NCI-H748 treated with DMSO at 0.1 percent for 48 hours (cell line): ENCODE data around the gene NELL1.

Experiments
- DNase-seq: peaks from one replicate; lab custom pipeline; 2025; lab: John Stamatoyannopoulos, UW

NELL1 gene

GRCh38 chr11:21421711-21422329, 752.4 kb downstream of the NELL1 start:
- DNase-seq: no peak

- DNase-seq: no peak
These were observed 757.5 kb downstream of the NELL1 start for GRCh38 chr11:21426931-21427330.

DNA sequence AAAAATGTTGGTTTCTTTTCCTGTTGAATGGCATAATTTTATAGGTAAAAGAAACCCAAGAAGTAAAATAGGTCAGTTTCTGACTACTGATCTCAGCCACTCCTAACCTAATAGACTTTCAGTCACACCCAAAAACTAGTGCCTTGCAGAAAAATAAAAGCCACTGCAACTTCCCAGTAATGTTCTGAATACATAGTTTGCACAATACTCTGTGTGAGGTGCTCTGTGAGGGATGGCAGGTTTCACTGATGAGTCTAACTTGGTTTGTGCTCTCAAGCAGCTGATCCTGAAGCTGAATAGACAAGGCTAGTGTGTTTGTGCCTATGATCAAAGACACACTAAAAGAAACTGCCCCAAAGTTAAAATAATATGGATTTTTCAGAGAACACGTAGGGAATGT, 758.3 kb downstream of the NELL1 start:
- DNase-seq: no peak

DNA sequence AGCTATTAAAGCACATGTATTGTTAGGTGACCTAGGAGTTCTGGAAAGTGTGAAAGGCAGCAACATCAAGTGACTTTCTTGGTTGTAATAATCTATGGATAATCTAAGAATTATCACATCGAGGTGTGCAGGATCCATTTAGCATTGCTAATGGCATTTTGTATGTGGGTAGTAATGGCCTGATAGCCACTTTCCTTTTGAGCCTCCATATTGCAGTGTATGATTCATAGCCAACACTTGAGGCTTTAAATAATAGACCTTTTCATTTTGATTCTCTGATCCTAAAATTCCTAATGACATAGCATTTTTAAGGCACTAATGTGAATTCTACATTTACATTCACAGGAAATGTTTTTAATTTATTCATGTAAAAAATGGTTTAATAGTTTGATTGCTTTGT, 759.4 kb downstream of the NELL1 start:
- DNase-seq: no peak

DNA sequence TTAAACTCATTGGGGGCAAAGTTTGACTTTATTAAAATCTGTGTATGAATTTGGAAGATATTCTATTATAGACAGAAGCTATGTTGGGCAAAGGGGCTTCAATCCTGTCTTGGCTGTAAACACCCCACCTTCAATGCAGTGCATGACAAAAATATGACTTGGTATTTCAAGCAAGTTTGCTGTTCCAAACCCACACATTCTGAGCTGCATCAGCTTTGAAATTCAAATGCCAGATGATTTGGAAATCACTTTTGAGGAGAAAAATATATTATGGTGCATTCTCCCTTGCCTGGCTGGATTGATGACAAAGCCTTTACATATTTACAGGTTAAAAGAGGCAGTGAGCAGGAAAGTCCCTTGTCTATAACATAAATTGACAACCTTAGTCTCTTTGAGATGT, 760.0 kb downstream of the NELL1 start:
- no peak for DNase-seq

DNA sequence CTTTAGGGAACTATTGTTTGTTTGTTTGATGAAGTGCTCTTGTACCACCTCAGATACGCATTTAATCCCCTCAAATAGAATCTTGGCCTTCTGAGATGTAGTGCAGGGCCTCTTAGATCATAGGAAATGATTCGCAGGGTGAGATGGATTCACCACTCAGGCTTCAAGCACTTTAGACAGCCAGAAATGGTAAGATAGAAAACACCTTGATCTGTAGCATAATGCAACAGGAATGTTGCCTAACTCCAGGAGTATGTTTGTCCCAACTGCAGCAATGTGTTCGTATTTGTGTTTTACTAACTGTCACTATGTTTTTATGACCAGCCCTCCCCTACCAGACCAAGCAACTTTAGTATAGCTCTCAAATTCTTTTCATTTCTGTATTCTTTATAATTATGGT, 761.2 kb downstream of the NELL1 start:
- no peak for DNase-seq

GRCh38 chr11:21446939-21447590, 777.7 kb downstream of the NELL1 start:
- DNase-seq: no peak

- no peak for DNase-seq
These were observed 778.5 kb downstream of the NELL1 start for GRCh38 chr11:21447871-21448270.

GRCh38 chr11:21456186-21456585, 786.8 kb downstream of the NELL1 start:
- DNase-seq: no peak

DNA sequence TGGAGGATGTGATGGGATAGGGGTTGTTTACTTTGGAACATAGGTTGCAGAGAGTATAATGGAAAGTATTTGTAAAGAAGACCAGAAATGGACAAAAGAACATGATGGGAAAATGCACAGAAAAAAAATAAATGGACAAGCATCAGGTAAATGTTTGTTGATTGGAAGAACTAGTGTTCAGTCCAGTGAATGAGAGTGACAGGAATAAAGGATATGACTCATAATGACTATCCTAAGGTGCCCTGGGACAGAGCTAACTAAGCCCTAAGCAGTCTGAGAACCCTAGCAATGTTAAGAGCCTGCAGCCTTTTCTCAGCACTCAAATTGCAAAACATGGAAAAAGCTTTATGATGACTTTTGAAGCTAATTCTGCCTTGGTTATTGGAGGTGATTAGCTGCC, 790.7 kb downstream of the NELL1 start:
- DNase-seq: no peak

GRCh38 chr11:21461701-21462100, 792.3 kb downstream of the NELL1 start:
- no peak for DNase-seq

- no peak for DNase-seq
These were observed 795.3 kb downstream of the NELL1 start for GRCh38 chr11:21464601-21465193.

DNA sequence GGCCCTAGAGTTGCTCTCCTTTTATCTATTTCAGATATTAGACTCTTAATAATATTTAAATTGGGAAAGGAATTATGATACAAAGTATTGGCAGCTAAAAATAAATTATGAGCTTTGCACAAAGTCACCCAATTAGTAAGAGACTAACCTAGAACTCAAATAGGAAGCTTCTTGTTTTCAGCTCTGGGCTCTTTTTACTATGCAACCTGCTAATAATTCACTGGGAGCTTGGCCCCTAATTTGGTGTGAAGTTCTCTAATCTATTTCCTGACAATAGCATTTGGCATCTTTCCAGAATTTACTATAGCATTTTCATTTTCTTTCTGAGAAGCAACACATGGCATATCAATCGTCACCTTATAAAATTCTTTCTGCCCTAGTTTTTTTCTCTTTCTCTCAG, 795.8 kb downstream of the NELL1 start:
- DNase-seq: no peak

- no peak for DNase-seq
These were observed 796.5 kb downstream of the NELL1 start for GRCh38 chr11:21465920-21466319.

DNA sequence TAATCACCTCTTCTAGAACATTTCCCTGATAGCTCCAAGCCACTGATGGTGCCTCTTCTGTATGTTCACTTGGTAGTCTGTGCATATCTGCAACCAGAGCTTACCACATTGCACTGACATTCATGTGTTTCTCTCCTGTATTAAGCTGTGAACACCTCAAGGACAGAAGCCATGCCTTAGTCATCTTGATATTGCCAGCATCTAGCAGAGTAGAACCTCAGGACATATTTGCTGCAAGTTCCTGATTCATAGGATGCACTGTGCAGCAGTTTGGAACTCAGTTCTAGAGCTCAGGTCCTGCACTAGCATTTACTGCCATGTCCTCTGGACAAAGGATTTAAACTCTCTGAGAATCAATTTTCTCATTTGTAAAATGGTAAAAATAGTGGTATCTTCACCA, 801.1 kb downstream of the NELL1 start:
- DNase-seq: no peak

DNA sequence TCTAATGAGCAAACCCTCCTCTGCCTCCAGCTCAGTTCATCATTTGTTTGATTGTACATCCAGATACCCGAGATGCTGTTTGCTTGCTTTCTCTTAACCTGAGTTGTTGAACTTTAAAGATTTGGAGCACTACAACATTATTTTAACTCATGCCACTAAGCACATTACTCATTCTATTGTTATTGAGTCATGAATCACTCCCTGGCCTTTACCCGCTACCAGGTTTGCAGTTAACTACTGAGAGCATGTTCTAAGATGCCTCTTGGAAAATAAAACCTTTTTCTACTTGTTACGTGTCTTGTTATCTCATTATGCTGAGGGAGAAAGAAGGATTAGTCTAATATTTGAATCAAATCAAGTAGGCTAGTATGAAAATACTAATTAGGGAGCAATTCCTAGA, 802.9 kb downstream of the NELL1 start:
- no peak for DNase-seq

GRCh38 chr11:21474529-21474928, 805.1 kb downstream of the NELL1 start:
- no peak for DNase-seq

- DNase-seq: no peak
These were observed 805.9 kb downstream of the NELL1 start for GRCh38 chr11:21475276-21475675.

- no peak for DNase-seq
These were observed 807.2 kb downstream of the NELL1 start for GRCh38 chr11:21476588-21476987.

GRCh38 chr11:21480240-21480639, 810.9 kb downstream of the NELL1 start:
- no peak for DNase-seq

GRCh38 chr11:21481255-21481654, 811.9 kb downstream of the NELL1 start:
- no peak for DNase-seq

DNA sequence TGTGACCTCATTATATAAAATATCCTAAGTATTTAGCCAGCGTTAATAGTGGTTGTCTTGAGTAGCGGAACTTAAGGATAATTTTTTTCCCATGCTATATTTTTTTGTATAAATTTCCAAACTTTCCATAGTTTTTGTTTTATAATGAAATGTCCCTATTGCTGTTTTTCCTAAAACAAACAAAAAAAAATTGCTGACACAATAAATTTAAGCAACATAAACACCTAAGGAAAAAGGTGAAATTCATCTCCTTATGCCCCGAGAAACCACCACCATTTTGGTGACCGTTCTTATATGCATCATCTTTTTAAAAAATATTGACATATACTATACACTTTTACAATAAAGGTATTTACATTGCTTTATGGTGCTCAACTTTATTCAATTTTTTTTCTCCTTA, 814.7 kb downstream of the NELL1 start:
- DNase-seq: no peak

DNA sequence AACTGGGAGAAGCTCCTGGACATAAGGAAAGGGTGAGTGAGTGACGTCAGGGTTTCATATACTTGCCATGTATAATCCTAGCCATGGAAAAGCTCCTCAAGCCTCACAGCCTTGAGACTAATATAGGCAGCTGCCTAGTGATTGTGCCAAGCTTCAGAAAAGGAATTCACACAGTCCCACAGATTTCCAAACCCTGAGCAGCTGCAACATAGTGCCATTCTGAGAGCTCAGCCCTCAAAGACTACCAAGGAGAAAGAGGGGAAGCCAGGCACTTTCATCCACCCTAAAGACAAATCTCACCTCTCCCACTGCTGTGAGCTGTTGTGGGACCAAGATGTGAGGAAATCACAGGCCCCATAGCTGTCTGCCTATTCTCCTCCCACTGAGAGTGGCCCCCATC, 815.6 kb downstream of the NELL1 start:
- DNase-seq: no peak

DNA sequence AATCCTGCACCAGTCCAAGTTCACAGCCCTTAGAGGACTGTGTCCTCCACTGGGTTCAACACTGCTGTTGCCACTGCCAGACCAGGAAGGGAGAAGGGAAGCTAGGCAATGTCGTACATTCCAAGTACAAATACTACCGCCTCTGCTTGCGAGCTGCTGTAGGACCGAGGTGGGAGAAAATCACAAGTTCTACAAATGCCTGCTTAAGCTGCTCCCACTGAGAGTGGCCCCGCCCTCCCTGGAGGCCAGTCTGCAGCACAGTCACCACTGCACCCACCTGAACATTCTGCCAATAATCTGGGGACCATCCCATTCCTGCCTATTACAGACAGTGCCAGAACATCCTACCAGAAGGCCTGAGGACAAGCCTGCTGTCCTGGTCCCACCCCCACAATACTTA, 816.0 kb downstream of the NELL1 start:
- no peak for DNase-seq
